Measurements from ENCODE around the gene AUTS2.

The AUTS2 gene

DNA sequence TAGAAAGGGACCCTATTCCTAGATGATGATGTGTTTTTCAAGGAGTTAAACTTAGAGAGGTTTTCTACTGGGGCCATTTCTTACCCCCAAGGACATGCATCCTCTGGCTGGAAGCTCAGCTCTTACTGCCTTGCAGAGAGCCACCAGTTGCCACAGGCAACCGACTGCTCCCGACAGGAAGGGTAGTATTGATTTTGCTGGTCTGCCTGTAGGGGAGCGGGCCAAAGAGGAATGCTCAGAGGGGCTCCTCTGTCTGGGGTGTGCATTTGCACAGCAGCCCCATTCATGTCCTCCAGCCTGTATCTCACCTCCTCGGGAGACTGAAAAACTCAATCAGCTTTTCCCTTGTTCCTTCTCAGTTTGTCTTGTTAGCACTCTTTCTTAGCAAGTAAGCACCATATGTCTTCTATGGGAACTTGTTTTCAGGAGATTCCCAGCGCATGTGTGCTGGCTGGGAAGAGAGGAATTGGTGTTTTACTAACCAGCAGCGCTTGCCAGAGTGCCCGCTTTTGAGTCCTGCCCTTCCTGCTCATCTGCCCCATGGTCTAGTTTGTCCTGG is 794.7 kb downstream of the AUTS2 start:
- H4K20me1 ChIP-seq (ENCODE audit: insufficient read depth, low read length, poor library complexity, severe bottlenecking) = no peaks in the 10 kb centered on the region
- H3K36me3 ChIP-seq (ENCODE audit: insufficient read depth, low read length) = no peaks in the 10 kb centered on the region
- no peaks in the 10 kb centered on the region for H3K79me2 ChIP-seq (ENCODE audit: insufficient read depth, low read length)
- no peaks in the 10 kb centered on the region for H3K9me2 ChIP-seq (replicated peaks; ENCODE audit: low read depth, low read length)
- no peak overlapping the region for H2AFZ ChIP-seq (ENCODE audit: low read length)
- H3K9ac ChIP-seq (ENCODE audit: low read depth, low read length, poor library complexity, severe bottlenecking) = no peak overlapping the region
- no peaks in the 10 kb centered on the region for H3K4me1 ChIP-seq (ENCODE audit: insufficient read depth, low read length, poor library complexity, severe bottlenecking)
- H3K4me2 ChIP-seq (ENCODE audit: low read depth, low read length, poor library complexity, severe bottlenecking) = no peak overlapping the region
- no peaks in the 10 kb centered on the region for H3F3A ChIP-seq (ENCODE audit: low read depth)
- H3K9me3 ChIP-seq (ENCODE audit: insufficient read depth, low read depth, low read length) = no peaks in the 10 kb centered on the region
- H3K27me3 ChIP-seq (ENCODE audit: insufficient read depth, low read length, poor library complexity, severe bottlenecking) = no peaks in the 10 kb centered on the region
- TF ChIP-seq, protein P1, sequence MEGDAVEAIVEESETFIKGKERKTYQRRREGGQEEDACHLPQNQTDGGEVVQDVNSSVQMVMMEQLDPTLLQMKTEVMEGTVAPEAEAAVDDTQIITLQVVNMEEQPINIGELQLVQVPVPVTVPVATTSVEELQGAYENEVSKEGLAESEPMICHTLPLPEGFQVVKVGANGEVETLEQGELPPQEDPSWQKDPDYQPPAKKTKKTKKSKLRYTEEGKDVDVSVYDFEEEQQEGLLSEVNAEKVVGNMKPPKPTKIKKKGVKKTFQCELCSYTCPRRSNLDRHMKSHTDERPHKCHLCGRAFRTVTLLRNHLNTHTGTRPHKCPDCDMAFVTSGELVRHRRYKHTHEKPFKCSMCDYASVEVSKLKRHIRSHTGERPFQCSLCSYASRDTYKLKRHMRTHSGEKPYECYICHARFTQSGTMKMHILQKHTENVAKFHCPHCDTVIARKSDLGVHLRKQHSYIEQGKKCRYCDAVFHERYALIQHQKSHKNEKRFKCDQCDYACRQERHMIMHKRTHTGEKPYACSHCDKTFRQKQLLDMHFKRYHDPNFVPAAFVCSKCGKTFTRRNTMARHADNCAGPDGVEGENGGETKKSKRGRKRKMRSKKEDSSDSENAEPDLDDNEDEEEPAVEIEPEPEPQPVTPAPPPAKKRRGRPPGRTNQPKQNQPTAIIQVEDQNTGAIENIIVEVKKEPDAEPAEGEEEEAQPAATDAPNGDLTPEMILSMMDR (conservative IDR thresholded peaks at IDR 0.05; ENCODE audit: low read length) = no peak
- no peak for TF ChIP-seq EZH2phosphoT487 (IDR thresholded peaks at IDR 0.05; ENCODE audit: borderline replicate concordance)
- H3K4me3 ChIP-seq (ENCODE audit: low read length, poor library complexity, severe bottlenecking) = no peak overlapping the region

DNA sequence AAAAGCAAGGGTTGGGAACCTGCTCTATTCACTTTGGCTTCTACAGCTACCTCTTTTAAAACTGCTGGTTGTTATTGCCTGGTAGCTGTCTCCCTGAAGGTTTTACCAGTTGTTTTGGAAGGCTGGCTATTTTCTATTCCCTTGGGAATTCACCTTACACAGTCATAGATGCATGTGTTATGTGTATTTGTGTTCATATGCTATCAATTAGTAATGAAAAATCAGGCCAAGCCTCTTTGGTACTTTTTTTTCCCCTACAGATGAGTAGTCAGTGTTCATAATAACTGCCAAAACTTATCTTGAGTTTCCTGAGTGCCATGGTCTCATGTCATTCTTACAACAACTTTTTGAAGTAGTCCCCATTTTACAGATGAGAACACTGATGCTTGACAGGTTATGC is 795.7 kb downstream of the AUTS2 start:
- Histone ChIP-seq H3K79me2 (ENCODE audit: insufficient read depth, low read length) (no peaks in the 10 kb centered on the region), H3K27me3 (ENCODE audit: insufficient read depth, low read length, poor library complexity, severe bottlenecking) (no peaks in the 10 kb centered on the region), H3K9me3 (ENCODE audit: insufficient read depth, low read depth, low read length) (no peaks in the 10 kb centered on the region), H3K9me2 (replicated peaks; ENCODE audit: low read depth, low read length) (no peaks in the 10 kb centered on the region), H3K4me1 (ENCODE audit: insufficient read depth, low read length, poor library complexity, severe bottlenecking) (no peaks in the 10 kb centered on the region), H2AFZ (ENCODE audit: low read length) (no peak overlapping the region), H3K36me3 (ENCODE audit: insufficient read depth, low read length) (no peaks in the 10 kb centered on the region), H4K20me1 (ENCODE audit: insufficient read depth, low read length, poor library complexity, severe bottlenecking) (no peaks in the 10 kb centered on the region), H3K4me2 (ENCODE audit: low read depth, low read length, poor library complexity, severe bottlenecking) (no peak overlapping the region), H3K9ac (ENCODE audit: low read depth, low read length, poor library complexity, severe bottlenecking) (no peak overlapping the region), H3K4me3 (ENCODE audit: low read length, poor library complexity, severe bottlenecking) (no peak overlapping the region), H3F3A (ENCODE audit: low read depth) (no peaks in the 10 kb centered on the region)
- TF ChIP-seq EZH2phosphoT487 (IDR thresholded peaks at IDR 0.05; ENCODE audit: borderline replicate concordance) = no peak
- TF ChIP-seq, protein P1 (conservative IDR thresholded peaks at IDR 0.05; ENCODE audit: low read length) = no peak

DNA sequence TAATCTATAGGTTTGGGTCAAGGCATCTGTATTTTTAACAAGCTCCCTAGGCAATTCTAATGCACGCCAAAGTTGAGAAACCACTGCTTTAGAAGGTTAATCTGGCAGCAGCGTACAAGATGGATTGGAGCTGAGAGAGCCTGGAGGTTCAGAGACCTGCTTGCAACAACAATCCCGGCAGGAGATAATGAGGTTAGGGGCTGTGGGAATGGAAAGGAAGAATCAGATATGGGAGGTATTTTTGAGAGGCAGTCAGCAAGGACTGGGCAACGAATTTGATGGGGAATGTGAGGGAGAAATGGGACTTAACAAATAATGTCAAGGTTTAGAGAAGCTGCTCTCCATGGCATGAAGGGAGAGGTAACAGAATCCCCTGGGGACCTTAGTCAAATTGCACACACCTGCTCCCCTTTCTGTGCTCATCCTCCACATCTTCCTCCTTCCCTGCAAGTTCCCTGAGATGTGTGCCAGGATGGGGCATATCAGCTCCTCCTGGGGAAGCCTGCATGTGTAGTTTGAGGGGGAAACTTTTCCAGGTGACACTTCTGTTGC is 802.6 kb downstream of the AUTS2 start:
- no peaks in the 10 kb centered on the region for H3K9me2 ChIP-seq (replicated peaks; ENCODE audit: low read depth, low read length)
- H3K36me3 ChIP-seq (ENCODE audit: insufficient read depth, low read length) = no peaks in the 10 kb centered on the region
- TF ChIP-seq, protein P1 (conservative IDR thresholded peaks at IDR 0.05; ENCODE audit: low read length) = no peak
- no peak for TF ChIP-seq EZH2phosphoT487 (IDR thresholded peaks at IDR 0.05; ENCODE audit: borderline replicate concordance)
- H3K4me2 ChIP-seq (ENCODE audit: low read depth, low read length, poor library complexity, severe bottlenecking) = no peak overlapping the region
- H3K9ac ChIP-seq (ENCODE audit: low read depth, low read length, poor library complexity, severe bottlenecking) = no peak overlapping the region
- H3K4me1 ChIP-seq (ENCODE audit: insufficient read depth, low read length, poor library complexity, severe bottlenecking) = peaks cover 4% of the 10 kb centered on the region
- H3K79me2 ChIP-seq (ENCODE audit: insufficient read depth, low read length) = no peaks in the 10 kb centered on the region
- no peaks in the 10 kb centered on the region for H3F3A ChIP-seq (ENCODE audit: low read depth)
- H2AFZ ChIP-seq (ENCODE audit: low read length) = no peak overlapping the region
- no peaks in the 10 kb centered on the region for H3K27me3 ChIP-seq (ENCODE audit: insufficient read depth, low read length, poor library complexity, severe bottlenecking)
- no peaks in the 10 kb centered on the region for H3K9me3 ChIP-seq (ENCODE audit: insufficient read depth, low read depth, low read length)
- no peak overlapping the region for H3K4me3 ChIP-seq (ENCODE audit: low read length, poor library complexity, severe bottlenecking)
- no peaks in the 10 kb centered on the region for H4K20me1 ChIP-seq (ENCODE audit: insufficient read depth, low read length, poor library complexity, severe bottlenecking)
